LNCaP clone FGC (cell line): ENCODE data around the gene RPL5.

Source experiments
- DNase-seq: peaks from one replicate; pipeline ENCODE4 v3.0.0-alpha.2; 2011; ENCODE audit warnings: low read depth
- H3K4me3 ChIP-seq: 2 replicates; pipeline ENCODE4 v1.5.1; 2011; ENCODE audit warnings: mild to moderate bottlenecking, low read depth, low read length, control low read depth
- CTCF ChIP-seq: IDR thresholded peaks from 2 replicates; pipeline ENCODE4 v1.5.1; 2012; ENCODE audit warnings: mild to moderate bottlenecking; ENCODE audit not compliant: control insufficient read depth, insufficient read depth; ENCODE audit errors: extremely low read depth

The RPL5 gene

GRCh38 chr1:92887465-92887864 lies 55.6 kb downstream of the RPL5 start:
- DNase-seq: no peak
- H3K4me3 ChIP-seq: no peak overlapping the region
- TF ChIP-seq CTCF: no peak
